Nephron (organoid): ENCODE results near the gene TLE6.

Experiments
- H3K27ac Mint-ChIP-seq, 3 experiments: 2 replicates each; pipeline ENCODE4 v1.8.0; 2020; ENCODE audit warnings: mixed read lengths in 3 of 3, mild to moderate bottlenecking in 2 of 3, moderate library complexity in 1 of 3
- H3K27me3 Mint-ChIP-seq: 2 replicates; pipeline ENCODE4 v1.8.0; 2021; ENCODE audit warnings: low read depth, mild to moderate bottlenecking, moderate library complexity, mixed read lengths
- H3K36me3 Mint-ChIP-seq: 2 replicates; pipeline ENCODE4 v1.8.0; 2020; ENCODE audit warnings: low read depth, mixed read lengths
- H3K4me1 Mint-ChIP-seq: 2 replicates; pipeline ENCODE4 v1.8.0; 2020; ENCODE audit warnings: mixed read lengths
- H3K4me3 Mint-ChIP-seq, 3 experiments: 2 replicates each; pipeline ENCODE4 v1.8.0; 2020; ENCODE audit warnings: mild to moderate bottlenecking in 3 of 3, mixed read lengths in 3 of 3, moderate library complexity in 2 of 3
- H3K9me3 Mint-ChIP-seq: 2 replicates; pipeline ENCODE4 v1.8.0; 2020; ENCODE audit warnings: mixed read lengths
- TF ChIP-seq, protein P1 (sequence below), 3 experiments: fragments of 200-600 bp; sonication (generic); IDR thresholded peaks; one replicate each; pipeline ENCODE4 v1.5.0; 2021; ENCODE audit warnings: antibody characterized with exemption in 3 of 3; ENCODE audit not compliant: unreplicated experiment in 3 of 3

Gene TLE6

DNA sequence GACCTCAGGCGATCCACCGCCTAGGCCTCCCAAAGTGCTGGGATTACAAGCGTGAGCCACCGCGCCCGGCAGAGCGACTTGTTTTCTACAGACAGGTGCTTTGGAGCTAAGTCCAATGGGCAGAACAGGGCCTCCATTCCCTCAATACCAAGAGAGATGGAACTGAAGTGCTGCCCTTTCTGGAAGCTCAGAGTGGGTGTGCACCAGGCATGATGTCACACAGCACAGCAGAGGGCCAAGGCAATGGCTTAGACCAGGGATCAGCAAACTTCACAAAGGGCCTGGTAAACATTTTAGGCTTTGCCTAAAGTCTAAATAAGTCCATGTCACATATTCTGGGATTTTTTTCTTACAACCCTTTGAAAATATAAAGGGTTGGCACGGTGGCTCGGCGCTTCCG, 21.3 kb downstream of the TLE6 start:
- Mint-ChIP-seq H3K4me3 (no peak overlapping the region), H3K4me1 (no peaks in the 10 kb centered on the region), H3K27ac (no peak overlapping the region), H3K27me3 (peaks cover 11% of the 10 kb centered on the region), H3K9me3 (peaks cover 3% of the 10 kb centered on the region), H3K36me3 (peaks cover 22% of the 10 kb centered on the region)
- TF ChIP-seq, protein P1, sequence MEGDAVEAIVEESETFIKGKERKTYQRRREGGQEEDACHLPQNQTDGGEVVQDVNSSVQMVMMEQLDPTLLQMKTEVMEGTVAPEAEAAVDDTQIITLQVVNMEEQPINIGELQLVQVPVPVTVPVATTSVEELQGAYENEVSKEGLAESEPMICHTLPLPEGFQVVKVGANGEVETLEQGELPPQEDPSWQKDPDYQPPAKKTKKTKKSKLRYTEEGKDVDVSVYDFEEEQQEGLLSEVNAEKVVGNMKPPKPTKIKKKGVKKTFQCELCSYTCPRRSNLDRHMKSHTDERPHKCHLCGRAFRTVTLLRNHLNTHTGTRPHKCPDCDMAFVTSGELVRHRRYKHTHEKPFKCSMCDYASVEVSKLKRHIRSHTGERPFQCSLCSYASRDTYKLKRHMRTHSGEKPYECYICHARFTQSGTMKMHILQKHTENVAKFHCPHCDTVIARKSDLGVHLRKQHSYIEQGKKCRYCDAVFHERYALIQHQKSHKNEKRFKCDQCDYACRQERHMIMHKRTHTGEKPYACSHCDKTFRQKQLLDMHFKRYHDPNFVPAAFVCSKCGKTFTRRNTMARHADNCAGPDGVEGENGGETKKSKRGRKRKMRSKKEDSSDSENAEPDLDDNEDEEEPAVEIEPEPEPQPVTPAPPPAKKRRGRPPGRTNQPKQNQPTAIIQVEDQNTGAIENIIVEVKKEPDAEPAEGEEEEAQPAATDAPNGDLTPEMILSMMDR (IDR thresholded peaks at IDR 0.05; ENCODE audit: unreplicated experiment in 3 of 3): no peak

DNA sequence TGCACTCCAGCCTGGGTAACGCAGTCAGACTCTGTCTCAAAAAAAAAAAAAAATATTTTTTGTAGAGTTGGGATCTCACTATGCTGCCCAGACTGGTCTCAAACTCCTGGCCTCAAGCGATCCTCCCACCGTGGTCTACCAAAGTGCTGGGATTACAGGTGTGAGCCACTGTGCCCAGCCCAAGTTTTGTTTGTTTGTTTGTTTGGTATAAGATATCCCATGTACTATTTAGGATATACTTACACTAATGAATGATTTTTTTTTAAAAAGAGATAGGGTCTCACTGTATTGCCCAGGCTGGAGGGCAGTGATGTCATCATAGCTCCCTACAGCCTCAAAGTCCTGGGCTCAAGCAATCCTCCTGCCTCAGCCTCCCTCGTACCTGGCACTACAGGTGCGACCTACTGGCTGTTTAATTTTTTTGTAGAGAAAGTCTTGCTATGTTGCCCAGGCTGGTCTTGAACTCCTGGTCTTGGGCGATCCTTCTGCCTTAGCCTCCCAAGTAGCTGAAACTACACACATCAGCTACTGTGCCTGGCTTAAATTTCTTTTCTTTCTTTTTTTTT, 24.0 kb downstream of the TLE6 start:
- H3K27ac Mint-ChIP-seq: no peak overlapping the region
- no peaks in the 10 kb centered on the region for H3K4me1 Mint-ChIP-seq
- TF ChIP-seq, protein P1 (IDR thresholded peaks at IDR 0.05; ENCODE audit: unreplicated experiment in 3 of 3): no peak
- H3K9me3 Mint-ChIP-seq: peaks cover 3% of the 10 kb centered on the region
- peaks cover 22% of the 10 kb centered on the region for H3K36me3 Mint-ChIP-seq
- no peak overlapping the region for H3K4me3 Mint-ChIP-seq
- H3K27me3 Mint-ChIP-seq: peaks cover 17% of the 10 kb centered on the region

DNA sequence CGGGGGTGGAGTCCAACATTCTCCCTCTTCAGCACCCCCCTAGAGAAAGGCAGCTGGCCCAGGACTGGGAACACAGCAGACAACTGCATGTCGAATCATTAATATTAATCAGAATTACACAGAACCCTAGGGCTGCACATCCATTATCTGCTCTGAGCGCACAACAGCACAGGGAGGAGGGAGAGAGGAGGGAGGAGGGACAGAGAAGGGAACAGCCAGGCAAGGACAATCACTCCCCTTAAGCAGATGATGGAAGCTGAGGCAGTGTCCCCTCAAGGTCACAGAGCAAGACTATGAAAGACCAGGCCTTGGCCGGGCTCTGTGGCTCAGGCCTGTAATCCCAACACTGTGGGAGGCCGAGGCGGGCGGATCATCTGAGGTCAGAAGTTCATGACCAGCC, 25.7 kb downstream of the TLE6 start:
- no peaks in the 10 kb centered on the region for H3K4me1 Mint-ChIP-seq

DNA sequence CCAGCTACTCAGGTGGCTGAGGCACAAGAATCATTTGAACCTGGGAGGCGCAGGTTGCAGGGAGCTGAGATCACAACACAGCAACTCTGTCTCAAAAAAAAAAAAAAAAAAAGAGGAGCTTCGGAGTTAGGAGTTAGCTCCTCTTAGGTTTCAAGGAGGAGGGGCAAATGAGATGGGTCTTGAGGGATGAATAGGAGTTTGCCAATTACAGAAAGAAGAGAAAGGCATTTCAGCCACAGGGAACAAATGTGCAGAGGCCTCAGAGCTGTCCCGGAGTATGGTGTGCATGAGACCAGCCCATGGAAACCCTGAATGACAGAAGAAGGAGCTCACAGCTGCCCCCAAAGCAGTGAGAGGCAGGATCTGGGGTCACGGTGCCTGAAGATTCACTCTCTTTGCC, 27.2 kb downstream of the TLE6 start:
- peaks cover 3% of the 10 kb centered on the region for H3K36me3 Mint-ChIP-seq
- H3K9me3 Mint-ChIP-seq: no peaks in the 10 kb centered on the region
- no peak overlapping the region for H3K27ac Mint-ChIP-seq
- H3K27me3 Mint-ChIP-seq: peaks cover 17% of the 10 kb centered on the region
- TF ChIP-seq, protein P1 (IDR thresholded peaks at IDR 0.05; ENCODE audit: unreplicated experiment in 3 of 3): no peak
- H3K4me3 Mint-ChIP-seq: no peak overlapping the region
- no peaks in the 10 kb centered on the region for H3K4me1 Mint-ChIP-seq

More for the DNA sequence above, 25.7 kb downstream of the TLE6 start:
- TF ChIP-seq, protein P1 (IDR thresholded peaks at IDR 0.05; ENCODE audit: unreplicated experiment in 3 of 3): no peak
- Mint-ChIP-seq H3K27me3 (peaks cover 14% of the 10 kb centered on the region), H3K4me3 (no peak overlapping the region), H3K27ac (no peak overlapping the region), H3K36me3 (peaks cover 11% of the 10 kb centered on the region), H3K9me3 (peaks cover 3% of the 10 kb centered on the region)

DNA sequence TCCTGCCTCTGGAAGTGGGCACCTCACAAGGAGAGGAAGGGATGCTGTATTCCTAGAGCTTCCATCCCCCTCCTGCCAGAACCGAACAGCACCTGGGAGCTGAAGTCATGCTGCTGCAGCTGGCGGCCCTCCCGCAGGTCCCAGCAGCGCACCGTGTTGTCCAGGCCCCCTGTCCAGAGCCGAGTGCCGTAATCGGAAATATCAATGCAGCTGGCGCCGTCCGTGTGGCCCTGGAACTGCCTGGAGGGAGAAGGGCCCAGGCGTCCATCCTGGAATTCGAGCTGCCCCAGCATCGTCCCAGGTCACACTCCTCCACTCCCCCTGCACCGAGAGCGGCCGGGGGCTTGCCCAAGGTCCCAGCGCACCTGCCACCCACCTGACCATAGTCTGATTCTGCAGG, 28.0 kb downstream of the TLE6 start:
- Mint-ChIP-seq H3K4me1 (no peaks in the 10 kb centered on the region), H3K27ac (no peak overlapping the region), H3K4me3 (no peak overlapping the region), H3K36me3 (peaks cover 3% of the 10 kb centered on the region), H3K9me3 (no peaks in the 10 kb centered on the region), H3K27me3 (peaks cover 22% of the 10 kb centered on the region)
- TF ChIP-seq, protein P1 (IDR thresholded peaks at IDR 0.05; ENCODE audit: unreplicated experiment in 3 of 3): no peak

DNA sequence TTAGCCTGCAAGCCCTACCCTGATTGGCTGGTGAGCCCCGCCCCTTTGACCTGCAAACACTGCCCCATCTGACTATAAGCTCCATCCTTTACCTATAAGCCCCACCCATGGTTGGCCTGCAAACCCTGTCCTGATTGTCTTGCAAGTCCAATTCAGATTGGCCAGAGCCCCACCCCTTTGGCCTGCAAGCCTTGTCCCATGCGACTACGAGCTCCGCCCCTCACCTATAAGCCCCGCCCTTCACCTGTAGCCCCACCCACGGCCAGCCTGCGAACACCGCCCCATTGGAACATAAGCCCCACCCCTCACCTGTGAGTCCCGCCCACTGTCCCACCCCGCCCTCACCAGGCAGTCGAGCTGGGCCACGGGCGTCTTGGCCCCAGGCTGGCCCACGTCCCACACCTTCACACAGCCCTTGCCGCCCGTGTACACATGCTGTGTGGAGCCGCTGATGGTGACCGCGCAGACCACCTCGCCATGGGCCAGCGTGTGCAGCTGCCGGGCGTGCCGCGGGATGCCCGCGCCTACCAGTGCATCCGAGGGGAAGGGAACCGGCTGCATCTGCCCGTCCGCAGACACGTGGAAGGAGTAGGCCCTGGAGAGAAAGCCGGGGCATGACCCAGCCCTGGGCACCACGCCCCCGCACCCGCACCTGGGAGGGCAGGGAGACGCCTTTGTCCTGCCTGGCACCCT, 28.9 kb downstream of the TLE6 start:
- no peak overlapping the region for H3K27ac Mint-ChIP-seq
- no peak overlapping the region for H3K4me3 Mint-ChIP-seq
- peaks cover 3% of the 10 kb centered on the region for H3K36me3 Mint-ChIP-seq
- TF ChIP-seq, protein P1 (IDR thresholded peaks at IDR 0.05; ENCODE audit: unreplicated experiment in 3 of 3): no peak
- no peaks in the 10 kb centered on the region for H3K4me1 Mint-ChIP-seq
- H3K27me3 Mint-ChIP-seq: peaks cover 22% of the 10 kb centered on the region
- H3K9me3 Mint-ChIP-seq: no peaks in the 10 kb centered on the region
